Left cardiac atrium (tissue), 4 donors: ENCODE results near the gene IL12RB1. TPM values are rescaled to one million over a fixed set of nuclear protein-coding genes. Genes with fewer than 3 reads are reported as not detected.
A peak's percentile ranks its signal among the peaks of the same experiment; 100 is the strongest.
"Not testable (repeated sequence)": the region's sequence is repeated elsewhere in the genome, so short reads cannot be mapped to it uniquely, and the experiment has no call there.

ENCODE experiments used
- ATAC-seq, 2 donors: fragments of 200-7000 bp; cut with Tn5 transposase; one replicate each; pipeline ENCODE4 v1.9.1; 2020; ENCODE audit warnings: mild to moderate bottlenecking in 2 of 2, moderate library complexity in 2 of 2
- DNase-seq: peaks from one replicate; pipeline ENCODE4 v3.0.0-alpha.2; 2020
- intact Hi-C, 2 donors: fragments of 100-400 bp; cut with DNase I; formaldehyde crosslinking; loops; one replicate each; pipeline versions ENCODE4 v1.14.1 to v1.15.1; 2022 to 2023
- total RNA-seq, 2 donors: library from RNA; stranded (reverse); fragmentation: NEBNext Ultra II Directional; extraction: Animal tissue kit (Norgen Biotek cat#: 25700); gene quantifications; one replicate each; pipeline ENCODE4 v1.2.1, GENCODE V29; 2021
- donor health status: DM: no; HTN: yes; CAD: no.
- donor health status: DM: no; HTN: yes; CAD: no; lungs with severe emphysema.
- donor health status: DM: yes; HTN: yes; CAD: no.
- donor health status: Dilated cardiomyopathy.

Gene IL12RB1
- total RNA-seq, 2 donors from 2014 or later: 1.2 to 1.6 TPM

DNA sequence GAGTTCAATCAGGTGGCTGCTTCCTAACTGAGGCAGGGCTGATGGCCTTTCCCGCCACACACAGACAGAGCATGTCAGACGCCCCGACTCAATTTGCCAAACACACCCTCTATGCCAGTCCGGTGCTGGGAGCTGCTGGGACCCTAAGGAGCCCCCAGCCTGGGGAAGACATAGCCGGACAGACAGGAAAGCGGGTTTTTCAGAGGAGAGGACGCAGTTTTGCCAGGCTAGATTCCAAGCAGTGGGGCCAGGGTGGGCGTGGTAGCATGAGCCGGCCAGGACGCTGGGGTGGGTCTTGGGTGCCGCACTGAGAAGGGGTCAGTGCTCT lies 30.6 kb upstream of the IL12RB1 start:
- intact Hi-C loops: loop anchor here (5.0 to 10.0 kb wide), 2 partner anchors 35 to 47 kb away; partner anchors contain the start of gene PIK3R2 (in 1 of the 2)
- ATAC-seq (no peak), DNase-seq (no peak)

DNA sequence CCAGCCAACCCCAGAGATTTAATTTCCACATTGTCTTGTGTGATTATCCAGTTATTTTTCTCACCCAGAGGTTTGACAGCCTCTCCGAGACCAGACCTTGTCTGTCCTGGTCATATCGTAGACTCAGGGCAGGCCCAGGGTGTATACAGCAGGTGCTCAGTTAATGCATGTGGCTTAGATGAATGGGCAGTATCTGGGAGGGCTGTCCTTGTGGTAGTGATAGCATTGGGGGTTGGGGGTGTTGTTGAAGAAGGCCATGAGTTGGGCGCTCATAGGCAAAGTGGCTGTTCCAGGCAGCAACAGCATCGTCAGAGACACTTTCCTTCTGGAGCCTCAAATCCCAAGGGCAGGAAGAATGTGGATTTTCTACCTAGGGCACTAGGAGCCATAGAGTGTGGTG lies 27.7 kb upstream of the IL12RB1 start:
- intact Hi-C loops: loop anchor here (5.0 to 10.0 kb wide), 3 partner anchors 50 to 138 kb away; no protein-coding TSS in a partner anchor
- no peak for DNase-seq
- ATAC-seq: no peak

DNA sequence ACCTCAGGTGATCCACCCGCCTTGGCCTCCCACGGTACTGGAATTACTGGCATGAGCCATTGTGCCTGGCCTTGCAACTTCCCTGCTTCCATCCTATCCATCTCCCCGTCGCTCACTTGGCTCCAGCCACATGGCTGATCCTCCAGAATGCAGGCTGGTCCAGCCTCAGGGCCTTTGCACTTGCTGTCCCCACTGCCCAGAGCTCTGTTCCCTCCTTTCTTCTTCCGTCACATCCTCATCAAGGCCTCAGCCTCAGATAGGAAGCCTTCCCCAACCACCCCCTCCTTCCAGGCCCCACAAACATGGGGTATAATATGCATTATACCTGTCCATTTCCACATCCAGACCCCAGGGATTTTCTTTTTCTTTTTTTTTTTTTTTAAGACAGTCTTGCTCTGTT lies 27.1 kb upstream of the IL12RB1 start:
- intact Hi-C loops: loop anchor here (5.0 to 10.0 kb wide), 3 partner anchors 51 to 138 kb away; no protein-coding TSS in a partner anchor
- ATAC-seq (no peak), DNase-seq (no peak)

DNA sequence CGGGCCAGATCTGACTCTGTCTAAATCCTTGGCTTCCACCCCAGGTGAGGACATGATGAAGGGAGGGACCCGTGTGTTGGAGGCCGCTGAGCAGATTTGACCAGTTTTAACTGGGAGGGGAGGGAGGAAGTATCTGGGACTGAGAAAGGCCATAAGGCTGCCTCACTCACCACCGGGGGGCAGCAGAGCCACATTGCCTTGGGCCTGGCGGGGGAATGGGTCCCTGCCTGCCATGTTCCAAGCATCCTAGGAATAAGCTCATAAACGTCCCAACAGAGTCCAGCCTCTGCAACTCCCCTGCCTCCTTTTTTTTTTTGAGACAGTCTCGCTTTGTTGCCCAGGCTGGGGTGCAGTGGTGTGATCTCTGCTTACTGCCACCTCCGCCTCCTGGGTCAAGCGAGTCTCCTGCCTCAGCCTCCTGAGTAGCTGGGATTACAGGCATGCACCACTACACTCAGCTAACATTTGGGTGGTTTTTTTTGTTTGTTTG lies 26.3 kb upstream of the IL12RB1 start:
- intact Hi-C loops: loop anchor here (5.0 to 10.0 kb wide), 3 partner anchors 52 to 139 kb away; no protein-coding TSS in a partner anchor
- ATAC-seq (peak; percentile 56 to 64), DNase-seq (peak; percentile 86)

DNA sequence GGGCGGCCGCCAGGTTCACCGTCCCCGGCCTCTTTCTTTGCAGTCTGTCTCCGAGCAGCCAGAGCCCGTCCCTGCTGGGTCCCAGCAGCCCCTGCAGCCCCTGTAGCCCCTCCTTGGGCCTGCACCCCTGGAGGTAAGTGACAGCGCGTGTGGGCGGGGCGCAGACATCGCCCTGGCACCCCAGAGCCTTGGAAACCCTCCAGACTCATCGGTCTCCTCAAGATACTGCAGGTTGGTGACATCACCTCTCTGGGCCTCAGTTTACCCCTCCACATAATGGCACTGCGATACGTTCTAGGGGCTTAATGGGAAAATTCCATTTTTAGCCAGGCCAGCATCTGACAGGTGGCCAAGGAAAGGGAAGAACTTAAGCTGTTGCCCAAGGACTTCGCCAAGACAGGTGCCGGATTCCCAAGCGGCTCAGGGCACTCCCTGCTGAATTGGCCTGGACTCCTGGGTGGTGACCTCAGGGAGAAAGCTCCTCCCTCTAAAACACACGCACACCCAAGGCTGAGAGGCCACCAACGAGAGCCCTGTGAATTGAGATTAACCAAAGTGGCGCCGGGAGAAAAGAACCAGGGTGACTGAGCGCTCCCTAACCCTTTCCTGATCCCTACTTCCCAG lies 24.0 kb upstream of the IL12RB1 start:
- intact Hi-C loops: loop anchor here (5.0 to 10.0 kb wide), 3 partner anchors 54 to 142 kb away; no protein-coding TSS in a partner anchor
- no peak for DNase-seq
- ATAC-seq: no peak

DNA sequence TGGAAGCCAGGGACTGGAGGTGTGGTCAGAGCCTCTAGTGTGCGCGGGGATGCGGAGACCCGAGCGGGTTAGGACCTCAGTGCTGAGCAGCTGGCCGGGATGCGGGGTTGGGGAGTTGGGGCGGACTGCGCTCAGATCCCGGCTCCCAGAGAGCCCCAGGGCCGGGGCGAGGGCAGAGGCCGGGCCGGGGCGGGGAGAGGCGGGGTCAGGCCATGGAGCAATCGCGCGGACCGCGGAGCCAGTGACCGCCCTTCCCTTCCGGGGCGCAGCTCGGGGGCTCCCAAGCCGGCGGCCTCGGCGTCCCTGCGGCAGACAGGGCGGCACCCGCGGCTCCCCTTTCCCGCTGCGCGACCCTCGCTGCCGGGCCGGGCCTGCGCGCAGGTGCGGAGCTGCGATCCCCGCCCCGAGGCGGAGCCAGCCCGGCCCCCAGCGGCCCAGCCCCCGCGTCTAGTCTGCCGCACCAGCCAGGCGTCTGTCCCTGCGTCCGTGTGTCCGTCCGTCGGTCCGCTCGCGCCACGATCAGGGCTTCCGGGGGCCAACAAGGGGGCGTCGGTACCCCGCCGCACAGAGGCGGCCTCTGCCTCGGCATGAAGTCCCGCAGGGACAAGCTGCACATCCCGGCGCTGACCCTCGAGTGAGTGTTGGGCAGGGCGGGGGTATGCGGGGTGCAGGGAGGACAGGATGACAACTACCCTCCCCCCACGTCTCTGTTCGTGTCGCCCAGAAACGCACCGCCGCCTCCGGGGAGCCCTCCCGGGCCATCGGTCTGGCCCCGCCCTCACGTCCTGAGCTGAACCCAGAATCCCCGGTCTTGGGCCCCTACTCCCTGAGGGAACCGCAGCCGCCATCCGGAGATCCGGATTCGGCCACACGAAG lies 23.2 kb upstream of the IL12RB1 start:
- intact Hi-C loops: loop anchor here (5.0 to 10.0 kb wide), 3 partner anchors 55 to 142 kb away; no protein-coding TSS in a partner anchor
- peak; percentile 81 to 83 for ATAC-seq
- DNase-seq: peak; percentile 63

DNA sequence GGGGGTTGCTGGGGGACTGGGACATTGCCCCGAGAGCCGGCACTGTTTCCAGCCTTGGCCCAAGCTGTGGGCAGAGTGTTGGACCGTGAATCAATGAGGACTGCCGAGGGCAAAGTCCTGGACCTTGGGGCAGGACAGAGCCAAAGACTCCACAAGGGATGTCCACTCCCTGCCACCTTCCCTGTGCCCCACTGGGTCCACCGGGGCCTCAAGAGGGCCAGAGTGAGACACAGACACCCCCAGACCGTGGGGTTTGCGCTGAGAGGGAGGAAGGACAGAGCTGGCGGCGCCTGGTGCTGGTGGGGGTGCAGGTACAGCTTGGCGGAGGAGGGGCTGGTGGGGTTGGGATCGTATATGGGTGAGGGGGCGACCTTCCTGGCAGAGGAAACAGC lies 22.6 kb upstream of the IL12RB1 start:
- peak in 1 of 2 donors; percentile 1 for ATAC-seq
- intact Hi-C loops: no loop called here
- no peak for DNase-seq

DNA sequence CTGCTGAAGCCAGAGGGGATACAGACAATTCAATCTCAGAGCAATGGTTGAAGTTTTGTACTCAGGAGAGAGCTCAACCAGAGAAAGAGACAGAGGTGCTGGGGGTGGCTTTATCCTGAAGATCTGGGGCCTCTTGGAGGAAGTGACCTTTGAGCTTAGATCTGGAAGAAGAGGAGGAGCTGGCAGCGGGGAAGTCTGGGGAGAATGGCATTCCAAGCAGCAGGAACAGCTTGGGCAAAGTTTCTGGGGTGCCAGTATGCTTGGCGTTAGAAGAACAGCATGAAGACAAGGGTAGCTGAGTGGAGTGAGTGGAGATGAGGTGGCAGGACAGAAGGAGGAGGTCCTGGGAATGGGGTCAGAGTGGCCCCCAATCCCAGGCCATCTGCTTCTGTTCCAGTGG lies 22.2 kb upstream of the IL12RB1 start:
- intact Hi-C loops: no loop called here
- no peak for DNase-seq
- ATAC-seq: no peak

DNA sequence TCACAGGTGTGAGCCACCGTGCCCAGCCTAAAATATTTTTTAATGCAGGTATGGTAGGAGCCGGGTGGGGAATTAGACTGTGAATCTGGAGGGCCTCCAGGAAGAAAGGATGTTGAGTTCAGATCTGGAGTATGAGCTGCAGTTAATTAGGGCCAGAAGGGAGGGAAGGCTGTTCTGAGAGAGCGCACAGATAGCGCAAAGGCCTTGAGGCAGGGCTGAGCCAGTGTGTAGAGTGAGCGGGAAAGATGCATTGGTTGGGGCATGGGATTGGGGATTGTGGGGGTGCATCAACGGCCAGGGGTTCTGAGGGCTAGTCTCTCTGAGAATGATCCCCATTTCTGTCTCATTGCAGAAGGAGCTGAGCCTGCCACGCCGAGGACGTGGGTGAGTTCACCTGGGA lies 20.5 kb upstream of the IL12RB1 start:
- ATAC-seq: no peak
- intact Hi-C loops: no loop called here
- no peak for DNase-seq

DNA sequence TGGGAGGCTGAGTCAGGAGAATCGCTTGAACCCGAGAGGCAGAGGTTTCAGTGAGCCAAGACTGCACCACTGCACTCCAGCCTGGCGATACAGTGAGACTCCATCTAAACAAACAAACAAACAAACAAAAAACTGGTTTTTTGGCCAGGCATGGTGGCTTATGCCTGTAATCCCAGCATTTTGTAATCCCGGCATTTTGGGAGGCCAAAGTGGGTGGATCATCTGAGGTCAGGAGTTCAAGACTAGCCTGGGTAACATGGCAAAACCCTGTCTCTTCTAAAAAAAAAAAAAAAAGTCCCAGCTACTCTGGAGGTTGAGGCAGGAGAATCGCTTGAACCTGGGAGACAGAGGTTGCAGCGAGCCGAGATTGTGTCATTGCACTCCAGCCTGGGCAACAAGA lies 18.5 kb upstream of the IL12RB1 start:
- DNase-seq, intact Hi-C loops, ATAC-seq: not testable (repeated sequence)

DNA sequence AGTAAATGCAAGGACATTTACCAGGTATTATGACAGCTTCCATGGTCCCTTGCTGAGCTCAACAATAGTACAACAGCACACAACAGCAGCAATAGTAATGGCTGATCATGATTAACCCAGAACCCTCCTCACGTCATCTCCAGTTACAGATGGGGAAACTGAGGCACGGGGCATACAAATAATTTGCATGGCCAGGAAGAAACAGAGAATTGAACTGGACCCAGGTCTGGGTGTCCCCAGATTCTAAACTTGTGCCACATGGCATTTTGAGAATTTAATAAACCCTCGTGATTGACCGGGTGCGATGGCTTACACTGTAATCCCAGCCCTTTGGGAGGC lies 18.0 kb upstream of the IL12RB1 start:
- intact Hi-C loops: no loop called here
- no peak for DNase-seq
- no peak for ATAC-seq

DNA sequence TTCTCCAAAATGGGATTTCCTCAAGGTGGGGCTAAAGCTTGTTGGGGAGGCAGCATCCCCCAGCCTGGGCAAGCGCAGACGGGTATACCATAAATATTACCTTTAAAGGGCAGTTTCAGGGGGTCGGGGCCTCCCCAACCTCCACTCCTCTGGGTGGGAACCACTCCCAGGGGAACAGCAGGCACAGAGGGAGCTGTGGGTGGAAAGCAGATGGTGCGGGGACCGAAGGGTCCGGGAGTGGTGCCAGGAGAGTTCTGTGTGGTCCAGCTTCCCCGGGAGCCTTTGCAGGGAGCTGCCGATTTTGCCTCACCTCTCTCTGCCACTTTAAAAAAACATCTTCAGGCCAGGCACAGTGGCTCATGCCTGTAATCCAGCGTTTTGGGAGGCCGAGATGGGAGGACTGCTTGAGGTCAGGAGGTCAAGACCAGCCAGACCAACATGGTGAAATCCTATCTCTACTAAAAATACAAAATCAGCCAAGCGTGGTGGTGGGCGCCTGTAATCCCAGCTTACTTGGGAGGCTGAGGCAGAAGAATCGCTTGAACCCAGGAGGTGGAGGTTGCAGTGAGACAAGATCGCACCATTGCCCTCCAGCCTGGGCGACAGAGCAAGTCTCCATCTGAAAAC lies 16.3 kb upstream of the IL12RB1 start:
- intact Hi-C loops: no loop called here
- ATAC-seq: no peak
- DNase-seq: no peak

DNA sequence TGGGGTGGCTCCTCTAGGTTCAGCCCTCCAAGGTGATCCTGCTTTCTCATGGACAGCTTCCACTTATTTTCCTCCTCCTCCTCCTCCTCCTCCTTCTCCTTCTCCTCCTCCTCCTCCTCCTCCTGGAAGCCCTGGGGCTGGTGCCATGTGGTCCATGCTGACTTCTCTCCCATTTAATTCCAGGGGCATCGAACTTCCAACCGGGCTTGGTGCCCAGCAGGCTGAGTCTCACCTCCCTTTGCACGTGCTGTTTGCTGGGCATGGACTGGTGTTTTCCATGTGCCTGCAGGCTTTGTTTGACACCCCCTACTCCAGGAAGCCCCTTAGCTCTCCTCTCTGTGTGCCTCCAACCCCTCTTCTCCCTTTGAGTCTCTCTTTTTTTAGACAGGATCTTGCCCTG lies 14.5 kb upstream of the IL12RB1 start:
- intact Hi-C loops: no loop called here
- no peak for ATAC-seq

DNA sequence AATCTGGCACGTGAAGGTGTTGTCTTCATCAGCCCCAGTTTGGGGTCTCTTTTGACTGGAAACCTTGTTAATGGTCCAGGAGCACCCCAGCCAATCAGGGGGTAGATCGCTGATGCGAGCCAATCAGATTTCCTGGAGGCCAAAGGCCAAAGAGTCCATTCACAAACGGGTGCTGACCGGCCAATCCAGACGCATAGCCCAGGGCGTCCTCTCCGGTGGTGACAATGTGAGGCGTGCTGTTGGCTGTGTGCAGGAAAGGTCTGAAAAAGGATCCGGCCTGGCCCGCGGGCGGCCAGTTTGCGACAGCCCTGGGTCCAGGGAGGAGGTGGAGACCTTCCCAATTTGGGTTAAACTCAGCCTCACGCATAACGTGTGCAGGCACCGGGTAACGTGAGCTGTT lies 14.0 kb upstream of the IL12RB1 start:
- DNase-seq (no peak), ATAC-seq (no peak)
- intact Hi-C loops: no loop called here

More for the DNA sequence above, 14.5 kb upstream of the IL12RB1 start:
- DNase-seq: no peak

DNA sequence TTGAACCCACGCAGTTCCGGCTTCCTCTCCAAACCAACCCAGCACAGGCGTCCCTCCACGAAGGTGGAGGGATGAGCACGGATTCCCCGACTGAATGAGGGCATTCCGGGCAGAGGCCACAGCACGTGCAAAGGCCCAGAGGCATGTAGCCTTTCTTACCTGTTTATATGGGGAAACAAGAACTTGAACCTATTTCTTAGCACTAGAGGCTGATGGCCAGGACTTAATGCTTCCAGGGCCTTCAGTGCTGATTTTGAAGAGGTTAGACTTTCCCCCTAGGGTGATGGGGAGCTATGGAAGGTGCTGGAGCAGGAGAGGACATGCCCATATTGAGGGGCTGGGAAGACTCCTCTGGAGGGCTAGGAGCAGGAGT lies 12.9 kb upstream of the IL12RB1 start:
- DNase-seq: no peak
- ATAC-seq: no peak
- intact Hi-C loops: no loop called here

DNA sequence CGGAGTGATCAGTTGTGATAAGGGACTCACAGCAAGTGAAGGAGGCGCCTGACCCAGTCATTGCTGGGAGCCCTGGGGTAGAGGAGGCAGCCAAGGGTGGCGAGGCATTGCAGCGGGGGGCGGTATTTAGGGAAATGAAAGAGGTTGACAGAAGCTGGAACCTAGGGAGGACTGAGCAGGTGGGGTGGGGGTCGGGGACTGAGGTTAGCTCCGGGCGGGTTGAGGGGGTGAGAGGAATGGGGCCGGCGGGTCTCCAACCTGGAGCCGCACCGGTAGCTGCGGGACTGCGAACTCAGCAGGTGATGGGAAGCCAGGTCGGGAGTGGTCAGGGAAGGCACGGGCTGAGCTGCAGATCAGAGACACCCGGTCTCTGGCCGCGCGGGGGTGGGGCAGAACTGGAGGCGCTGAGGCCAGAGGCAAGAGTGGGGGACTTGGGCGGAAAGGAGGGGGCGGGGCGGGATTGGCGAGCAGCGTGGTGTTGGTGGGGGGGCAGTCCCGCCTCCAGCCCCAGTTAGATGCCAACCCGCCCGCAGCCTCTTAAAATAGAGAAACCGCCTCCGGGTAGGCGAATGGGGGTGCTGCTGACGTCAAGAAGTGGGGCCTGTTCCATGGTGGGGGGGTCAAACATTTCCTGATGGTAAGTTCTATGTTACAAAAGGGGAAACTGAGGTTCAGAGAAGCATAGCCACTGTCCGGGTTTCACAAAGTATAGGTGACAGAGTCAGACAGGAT lies 12.3 kb upstream of the IL12RB1 start:
- intact Hi-C loops: no loop called here
- DNase-seq: no peak
- ATAC-seq: no peak

DNA sequence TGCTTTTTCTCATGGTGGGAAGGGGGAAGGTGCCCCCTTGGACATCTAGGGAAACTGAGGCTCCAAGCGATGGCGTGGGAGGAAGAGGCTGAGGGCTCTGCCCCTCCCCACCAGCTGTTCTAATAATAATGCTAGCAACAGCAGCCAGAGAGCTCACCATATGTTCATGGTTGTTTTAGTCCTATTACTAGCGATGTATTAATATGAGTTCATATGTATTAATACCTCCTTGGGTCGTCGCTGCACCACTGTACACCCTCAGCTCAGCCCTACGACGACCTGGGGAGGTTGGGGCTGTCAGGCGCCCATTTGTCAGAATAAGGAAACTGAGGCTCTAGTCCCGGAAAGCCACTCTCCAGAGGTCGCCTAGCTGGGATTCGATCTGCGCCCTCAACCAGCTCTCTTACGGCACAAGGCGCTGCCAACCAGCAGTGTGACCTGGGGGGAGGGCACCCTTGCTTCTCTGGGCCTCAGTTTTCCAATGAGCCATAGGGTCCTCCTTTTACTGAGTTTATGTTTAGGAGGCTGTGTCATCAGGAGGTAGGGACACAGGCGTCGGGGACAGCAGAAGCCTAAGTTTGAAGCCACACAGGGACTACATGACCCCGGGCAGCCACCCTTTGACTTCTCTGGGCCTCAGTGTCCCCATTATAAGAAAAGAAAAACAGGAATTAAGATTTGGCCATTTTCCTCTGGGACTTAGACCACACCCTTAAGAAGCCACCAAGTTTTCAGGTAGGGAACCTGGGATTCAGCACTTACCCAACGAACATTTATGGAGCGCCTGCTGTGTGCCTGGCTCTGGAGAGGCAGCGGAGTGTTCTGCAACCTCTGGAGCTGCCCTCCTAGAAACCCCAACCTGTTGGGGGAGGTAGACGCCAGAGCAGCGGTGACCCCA lies 11.5 kb upstream of the IL12RB1 start:
- ATAC-seq (no peak), DNase-seq (no peak)
- intact Hi-C loops: no loop called here

DNA sequence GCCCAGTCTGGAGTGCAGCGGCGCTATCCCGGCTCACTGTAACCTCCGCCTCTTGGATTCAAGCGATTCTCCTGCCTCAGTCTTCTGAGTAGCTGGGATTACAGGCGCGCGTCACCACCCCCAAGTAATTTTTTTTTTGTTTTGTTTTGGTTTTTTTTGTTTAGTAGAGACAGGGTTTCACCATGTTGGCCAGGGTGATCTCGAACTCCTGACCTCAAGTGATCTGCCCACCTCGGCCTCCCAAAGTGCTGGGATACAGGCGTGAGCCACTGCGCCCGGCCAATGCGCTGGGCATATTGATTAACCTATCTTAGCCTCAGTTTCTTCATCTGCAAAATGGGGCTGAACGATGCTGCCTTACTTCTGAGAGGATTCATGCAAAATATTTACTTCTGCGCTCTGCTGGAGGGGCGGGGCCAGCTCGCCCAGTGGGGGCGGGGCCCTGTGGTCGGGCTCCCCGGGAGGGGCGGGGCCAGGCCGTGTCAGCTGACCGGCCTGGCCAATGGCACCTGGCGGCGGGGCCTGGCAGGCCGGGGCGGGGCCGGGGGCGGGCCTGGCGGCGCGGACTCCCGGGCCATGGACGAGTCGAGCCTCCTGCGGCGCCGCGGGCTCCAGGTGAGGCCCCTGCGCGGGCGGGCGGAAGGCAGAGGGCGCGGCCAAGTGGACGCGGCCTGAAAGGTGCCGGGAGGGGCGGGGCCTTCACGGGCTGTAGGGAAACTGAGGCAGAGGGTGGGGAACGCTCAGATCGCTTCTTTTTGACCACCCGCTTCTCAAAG lies 10.7 kb upstream of the IL12RB1 start, which contains the start of gene MAST3:
TSS of gene MAST3 (plus strand) at position 562 of the 776 bp plus-strand sequence. CDS start at position 577, 15 bp downstream.
- DNase-seq (peak; percentile 85), ATAC-seq (peak; percentile 98)
- intact Hi-C loops: no loop called here
